HG02870 (cell line): ENCODE results near the gene CXCL11.
"Not testable (repeated sequence)": the region's sequence is repeated elsewhere in the genome, so short reads cannot be mapped to it uniquely, and the experiment has no call there.

ENCODE experiments used
- ATAC-seq: cut with Tn5 transposase; IDR thresholded peaks from one replicate; pipeline ENCODE4 v1.9.1; 2021; ENCODE audit warnings: mild to moderate bottlenecking, moderate library complexity; ENCODE audit not compliant: unreplicated experiment

The CXCL11 gene

GRCh38 chr4:76035799-76036380, at the start of gene CXCL11:
Gene CXCL11 (minus strand): TSS chr4:76036070. CDS start chr4:76035987, 83 bp downstream.
- ATAC-seq, result no peak

DNA sequence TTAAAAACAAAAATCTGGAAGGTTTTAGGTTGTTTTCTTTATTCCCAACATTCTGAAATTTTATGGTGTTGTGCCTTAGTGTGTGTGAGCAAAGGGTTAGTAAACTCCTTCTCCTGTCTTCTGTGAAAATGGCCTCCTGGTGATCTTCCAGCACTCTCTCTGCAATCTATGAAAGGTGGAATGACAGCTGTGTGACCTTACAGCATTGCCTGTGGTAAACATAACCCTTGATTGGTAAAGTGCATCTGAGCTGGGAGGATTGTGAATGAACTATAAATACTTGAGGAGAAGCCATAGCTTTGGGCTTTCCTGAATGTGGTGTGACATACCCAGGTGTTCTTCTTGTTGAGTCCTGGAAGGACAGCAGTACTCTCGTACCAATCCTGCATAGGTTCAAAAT, 48.7 kb upstream of the CXCL11 start:
- no peak for ATAC-seq

DNA sequence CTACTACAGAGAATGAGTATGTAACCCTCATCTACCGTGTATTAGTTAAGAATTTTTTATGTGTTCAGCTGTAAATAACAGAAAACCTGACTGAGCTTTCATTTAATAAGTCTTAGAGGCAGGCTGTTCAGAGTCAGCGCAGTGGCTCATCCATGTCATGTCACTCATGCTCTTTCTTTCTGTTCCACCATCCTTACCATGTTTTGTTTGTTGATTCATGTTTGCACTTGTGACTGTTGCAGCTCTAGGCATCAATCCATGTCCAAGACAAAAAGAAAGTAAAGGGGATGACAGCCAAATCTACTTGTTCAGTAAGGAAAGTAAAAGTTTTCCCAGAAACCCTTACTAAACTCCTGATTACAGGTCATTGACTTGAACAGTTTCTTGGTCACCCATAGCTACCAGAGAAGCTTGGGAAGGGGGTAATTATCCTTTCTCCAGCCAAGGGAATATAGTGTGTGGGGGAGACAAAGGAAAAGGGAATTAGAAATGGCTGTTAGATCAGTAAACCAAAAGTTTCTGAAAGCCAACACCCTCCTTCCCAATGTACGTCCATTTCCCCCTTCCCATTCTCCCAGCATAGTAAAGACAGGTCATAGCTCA, 47.6 kb upstream of the CXCL11 start:
- no peak for ATAC-seq

- ATAC-seq, result no peak
Observed at GRCh38 chr4:76078033-76078613, 42.3 kb upstream of the CXCL11 start.

DNA sequence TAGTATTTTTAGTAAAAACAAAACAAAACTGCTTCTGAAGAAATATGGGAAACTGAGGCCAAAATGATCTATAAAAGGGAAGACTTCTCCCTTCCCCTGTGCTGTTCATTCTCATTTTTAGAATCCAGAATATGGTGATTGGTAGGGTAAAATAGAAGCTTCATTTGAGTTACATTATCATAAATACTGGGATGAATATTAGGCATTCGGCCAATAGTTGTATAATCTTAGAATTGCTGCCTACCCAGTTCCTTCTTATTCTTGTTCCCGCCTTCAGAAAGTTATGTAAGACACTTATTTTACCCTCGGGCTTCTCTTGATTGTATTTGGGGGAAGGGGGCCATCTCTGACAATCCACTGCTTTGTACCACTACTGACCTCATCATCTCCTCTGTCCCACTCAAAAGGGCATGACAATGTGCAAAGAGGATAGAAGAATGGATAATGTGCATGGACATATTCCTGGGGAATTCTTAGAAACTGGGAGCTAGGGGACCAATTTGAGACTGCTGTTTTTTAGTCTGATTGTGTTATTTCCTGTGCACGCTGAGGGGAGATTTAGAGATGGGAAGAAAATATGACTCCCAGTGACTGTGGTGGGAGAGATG, 39.2 kb upstream of the CXCL11 start:
- no peak for ATAC-seq

DNA sequence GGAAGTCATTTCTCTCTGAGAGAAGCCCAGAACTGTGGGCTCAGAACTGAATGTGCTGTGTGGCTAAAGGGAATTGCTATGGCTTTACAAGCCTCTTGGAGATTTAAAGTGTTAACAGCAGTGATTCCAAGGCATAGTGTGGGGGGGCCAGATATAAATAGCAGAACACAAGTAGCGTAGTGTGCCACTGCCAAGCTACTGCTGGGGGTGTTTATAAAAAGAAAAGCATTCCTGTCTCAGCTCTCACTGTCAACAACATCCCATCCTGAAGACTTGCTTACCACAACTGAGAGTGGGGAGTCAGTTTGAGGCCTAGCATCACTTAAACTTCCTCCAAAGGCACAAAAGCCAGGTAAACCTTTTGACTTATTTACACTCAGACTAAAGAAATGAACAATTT, 38.6 kb upstream of the CXCL11 start, which contains the start of gene ART3:
Gene ART3 (plus strand): TSS at position 242 of the 400 bp plus-strand sequence. CDS start 1,181 bp downstream, outside the sequence.
- no peak for ATAC-seq

DNA sequence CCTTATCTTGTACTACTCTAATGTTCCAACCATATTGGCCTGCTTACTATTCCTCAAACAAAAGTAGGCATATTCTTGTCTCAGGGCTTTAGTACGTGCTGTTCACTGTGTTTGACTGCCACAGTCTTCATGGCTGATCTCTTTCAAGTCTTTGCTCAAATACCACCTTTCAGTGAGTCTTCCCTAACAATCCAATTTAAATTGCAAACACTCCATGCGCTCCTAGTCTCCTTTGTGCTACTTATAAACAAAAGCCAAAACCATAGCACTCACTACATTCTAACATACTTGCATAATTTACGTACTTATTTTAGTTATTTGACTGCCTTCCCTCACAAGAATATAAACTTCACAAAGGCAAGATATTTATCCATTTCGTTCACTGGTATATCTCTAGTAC, 36.9 kb upstream of the CXCL11 start:
- ATAC-seq, result no peak

DNA sequence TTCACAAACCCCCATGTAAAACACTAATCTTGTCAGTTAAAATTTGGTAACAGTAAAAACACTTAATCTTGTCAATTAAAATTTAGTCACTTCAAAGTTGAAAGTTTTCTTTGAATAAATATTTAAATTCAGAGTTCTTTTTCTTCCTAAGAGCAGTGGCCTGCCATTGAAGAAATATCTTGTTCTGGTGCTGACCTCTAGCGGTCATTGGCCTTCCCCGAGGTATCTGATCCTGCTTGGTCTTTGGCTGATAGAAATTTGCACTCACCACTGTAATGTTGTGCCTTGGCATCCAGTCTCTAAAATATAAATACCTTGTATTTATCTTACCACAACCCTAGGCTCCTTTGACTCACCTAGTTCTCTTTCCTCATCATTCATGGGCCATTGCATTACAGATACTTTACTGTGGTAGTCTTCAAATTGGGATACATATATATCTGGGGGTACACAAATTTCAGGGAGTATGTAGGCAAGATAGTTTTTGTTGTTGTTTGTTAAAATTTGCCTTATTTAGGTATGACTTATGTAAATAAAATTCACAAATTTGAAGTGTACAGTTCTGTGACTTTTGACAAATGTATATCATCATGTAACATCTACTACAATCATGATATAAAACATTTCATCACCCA, 31.9 kb upstream of the CXCL11 start:
- ATAC-seq, result peak; percentile 74

DNA sequence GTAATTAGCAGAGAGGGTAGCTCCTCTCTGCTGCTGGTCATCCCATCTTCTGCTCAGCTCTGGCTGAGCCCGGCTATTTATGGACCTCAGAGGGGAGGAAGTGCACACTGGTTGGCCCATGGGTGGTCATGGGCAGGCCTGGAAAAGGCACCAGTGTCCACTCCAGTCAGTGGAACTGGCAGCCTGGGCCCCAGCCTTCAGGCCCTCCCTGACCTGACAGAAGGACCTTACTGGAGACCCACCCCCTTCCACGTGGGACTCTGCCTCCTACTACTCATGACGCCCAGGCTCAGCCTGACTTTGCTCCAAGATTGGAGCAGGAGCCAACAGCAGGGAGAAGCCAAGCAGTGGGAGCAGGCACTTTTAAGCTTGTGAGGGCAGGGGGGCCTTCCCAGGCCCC, 30.7 kb upstream of the CXCL11 start:
- no peak for ATAC-seq

GRCh38 chr4:76061982-76062381, 26.1 kb upstream of the CXCL11 start:
- no peak for ATAC-seq

- ATAC-seq, result no peak
Observed at GRCh38 chr4:76061421-76061820, 25.6 kb upstream of the CXCL11 start.

DNA sequence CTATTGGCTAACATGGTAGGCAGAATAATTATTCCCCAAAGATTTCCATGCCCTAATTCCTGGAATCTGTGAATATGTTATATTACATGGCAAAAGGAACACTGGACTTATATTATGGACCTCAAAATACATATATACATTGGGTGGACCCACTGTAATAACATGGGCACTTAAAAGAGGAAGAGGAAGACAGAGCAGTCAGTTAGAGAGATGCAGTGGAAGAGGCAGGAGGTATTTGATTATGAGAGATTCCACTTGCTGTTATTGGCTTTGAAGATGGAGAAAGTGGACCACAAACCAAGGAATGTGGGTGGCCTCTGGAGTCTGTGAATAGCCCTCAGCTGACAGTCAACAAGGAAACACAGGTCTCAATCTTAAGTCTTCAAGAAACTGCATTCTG, 24.6 kb upstream of the CXCL11 start:
- no peak for ATAC-seq

GRCh38 chr4:76059750-76060149, 23.9 kb upstream of the CXCL11 start:
- ATAC-seq, result no peak

- ATAC-seq, result no peak
Observed at GRCh38 chr4:76058888-76059426, 23.1 kb upstream of the CXCL11 start.

DNA sequence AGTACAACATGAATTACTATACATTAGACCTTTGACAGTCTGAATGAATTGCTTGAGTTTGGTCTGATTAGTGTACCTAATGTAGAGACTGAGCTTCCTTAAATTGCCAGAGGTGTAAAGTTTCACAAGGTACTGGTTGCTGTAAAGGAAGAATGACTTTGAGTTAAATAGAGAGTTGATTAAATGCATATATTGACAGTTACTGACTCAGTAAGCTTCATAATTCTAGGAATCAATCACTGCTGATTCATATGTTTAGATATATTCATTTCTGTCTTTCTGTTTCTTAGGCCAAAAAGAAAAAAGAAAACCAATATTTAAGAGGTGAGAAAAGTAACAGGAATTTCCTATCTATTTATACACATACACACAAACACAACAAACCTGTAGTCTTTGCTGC, 22.4 kb upstream of the CXCL11 start:
- peak; percentile 48 for ATAC-seq

DNA sequence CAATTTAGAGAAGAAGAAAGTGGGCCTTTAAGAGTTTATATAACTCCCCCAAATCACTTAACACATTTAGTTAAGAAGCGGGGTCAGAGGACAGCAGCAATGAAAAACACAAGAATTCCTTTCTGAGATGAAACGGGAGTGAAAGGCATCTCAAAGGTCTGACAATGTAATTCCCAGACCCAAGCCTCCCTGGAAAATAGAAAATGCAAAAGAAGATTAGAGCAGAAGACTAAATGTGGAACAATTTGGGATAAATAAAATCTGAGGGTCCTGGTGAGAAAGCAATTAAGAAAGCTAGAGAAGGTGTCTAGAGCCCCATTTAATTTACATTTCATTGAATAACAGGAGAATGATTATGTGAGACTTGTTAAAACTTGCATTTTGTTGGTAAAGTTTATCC, 19.6 kb upstream of the CXCL11 start:
- no peak for ATAC-seq

DNA sequence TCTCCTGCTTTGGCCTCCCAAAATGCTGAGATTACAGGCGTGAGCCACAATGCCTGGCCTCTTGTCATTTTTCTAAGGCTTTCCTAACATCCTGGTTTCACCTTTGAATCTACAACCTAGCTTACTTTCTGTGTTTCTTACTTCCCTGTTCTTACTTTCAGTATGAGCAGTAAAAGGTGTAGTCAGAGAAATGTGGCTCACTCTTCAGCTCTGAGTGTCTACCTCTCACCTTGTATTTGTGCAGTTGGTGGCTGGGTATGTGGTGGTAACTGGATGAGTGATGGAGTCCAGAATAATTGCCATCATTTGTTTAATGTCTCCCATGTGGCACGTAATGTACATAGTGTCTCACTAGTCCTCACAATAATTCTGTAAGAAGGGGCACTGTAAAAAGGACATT, 19.1 kb upstream of the CXCL11 start:
- ATAC-seq, result peak; percentile 97

DNA sequence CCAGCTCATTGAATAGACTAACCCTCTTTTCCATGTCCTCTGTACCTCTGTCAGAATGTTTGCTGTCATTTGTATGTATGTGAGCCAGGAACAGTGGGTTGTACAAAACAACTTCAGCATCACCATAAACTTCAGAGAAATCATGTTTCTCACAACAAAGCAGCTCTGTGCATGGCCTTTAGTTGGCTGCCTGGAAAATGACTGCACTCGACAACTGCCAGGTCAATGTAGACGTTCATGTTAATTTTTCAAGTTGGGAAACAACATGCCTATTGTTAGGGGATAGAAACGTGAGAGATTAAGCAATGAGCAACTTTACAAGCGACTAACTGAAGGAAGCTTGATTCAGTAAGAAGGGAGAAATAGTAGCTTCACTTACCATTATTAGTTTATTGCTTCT, 17.9 kb upstream of the CXCL11 start:
- ATAC-seq, result no peak

DNA sequence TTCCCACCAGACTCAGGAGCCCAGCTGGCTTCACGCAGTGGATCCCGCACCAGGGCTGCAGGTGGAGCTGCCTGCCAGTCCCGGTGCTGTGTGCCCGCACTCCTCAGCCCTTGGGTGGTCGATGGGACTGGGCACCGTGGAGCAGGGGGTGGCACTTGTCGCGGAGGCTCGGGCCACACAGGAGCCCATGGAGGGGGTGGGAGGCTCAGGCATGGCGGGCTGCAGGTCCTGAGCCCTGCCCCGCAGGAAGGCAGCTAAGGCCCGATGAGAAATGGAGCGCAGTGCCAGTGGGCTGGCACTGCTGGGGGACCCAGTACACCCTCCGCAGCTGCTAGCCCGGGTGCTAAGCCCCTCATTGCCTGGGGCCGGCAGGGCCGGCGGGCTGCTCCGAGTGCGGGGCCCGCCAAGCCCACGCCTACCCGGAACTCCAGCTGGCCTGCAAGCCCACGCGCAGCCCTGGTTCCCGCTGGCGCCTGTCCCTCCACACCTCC, 14.7 kb upstream of the CXCL11 start:
- not testable (repeated sequence) for ATAC-seq

GRCh38 chr4:76049860-76050416, 14.1 kb upstream of the CXCL11 start:
- ATAC-seq, result not testable (repeated sequence)

DNA sequence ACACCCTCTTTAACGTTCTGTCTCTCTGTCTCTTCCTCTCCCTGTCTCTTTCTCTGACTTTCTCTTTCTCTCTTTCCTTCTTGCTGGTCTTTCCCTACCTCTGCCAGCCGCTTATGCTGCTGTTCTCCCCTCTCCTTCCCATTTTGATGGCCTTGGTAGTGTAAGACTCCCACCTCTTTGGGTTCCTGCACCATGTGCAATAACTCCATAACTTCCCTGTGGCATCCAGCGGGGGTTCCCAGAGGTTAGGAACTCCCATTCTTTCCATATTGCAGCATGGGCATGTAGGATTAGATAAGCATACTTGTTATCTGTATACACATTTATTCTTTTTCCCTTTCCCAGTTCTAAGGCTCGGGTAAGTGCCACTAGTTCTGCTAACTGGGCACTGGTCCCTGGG, 8.8 kb upstream of the CXCL11 start:
- not testable (repeated sequence) for ATAC-seq
